Activated CD8-positive, alpha-beta T cell treated with anti-CD3 and anti-CD28 coated beads for 36 hours (primary cell): ENCODE measurements around the gene RAB22A. TPM values are rescaled to one million over a fixed set of nuclear protein-coding genes. Genes with fewer than 3 reads are reported as not detected.

Source experiments
- ATAC-seq: fragments of 200-7000 bp; cut with Tn5 transposase; one replicate; pipeline ENCODE4 v1.10.0; 2021; ENCODE audit warnings: mild to moderate bottlenecking, moderate library complexity
- CTCF ChIA-PET: fragments of 350-600 bp; sonication (Branson Sonifier 250); formaldehyde crosslinking; loops from one replicate; lab custom pipeline; 2021; ENCODE audit warnings: antibody characterized with exemption; lab: Charles Lee
- POLR2A ChIA-PET: fragments of 350-600 bp; sonication (Branson Sonifier 250); formaldehyde crosslinking; loops from one replicate; lab custom pipeline; 2021; ENCODE audit warnings: antibody characterized with exemption; lab: Charles Lee
- DNase-seq: peaks from one replicate; pipeline ENCODE4 v3.0.0-alpha.2; 2020
- H3K27ac Mint-ChIP-seq: one replicate; pipeline ENCODE4 v1.8.0; 2021; ENCODE audit warnings: mild to moderate bottlenecking, mixed read lengths
- H3K27me3 Mint-ChIP-seq: one replicate; pipeline ENCODE4 v1.8.0; 2021; ENCODE audit warnings: mixed read lengths
- H3K36me3 Mint-ChIP-seq: one replicate; pipeline ENCODE4 v1.8.0; 2021; ENCODE audit warnings: low read depth, mixed read lengths
- H3K4me1 Mint-ChIP-seq: one replicate; pipeline ENCODE4 v1.8.0; 2021; ENCODE audit warnings: low read depth, mixed read lengths
- H3K4me3 Mint-ChIP-seq: one replicate; pipeline ENCODE4 v1.8.0; 2021; ENCODE audit warnings: mild to moderate bottlenecking, moderate library complexity, mixed read lengths
- H3K9me3 Mint-ChIP-seq: one replicate; pipeline ENCODE4 v1.8.0; 2021; ENCODE audit warnings: mixed read lengths
- CTCF ChIP-seq: fragments of 200-600 bp; IDR thresholded peaks from one replicate; pipeline ENCODE4 v1.8.0; 2022; ENCODE audit warnings: antibody characterized with exemption, mild to moderate bottlenecking
- intact Hi-C: fragments of 100-400 bp; cut with micrococcal nuclease; formaldehyde crosslinking; loops from one replicate; pipeline ENCODE4 v1.10.0; 2022
- total RNA-seq, 2 experiments: library from RNA; stranded (reverse); gene quantifications; one replicate each; pipeline ENCODE4 v1.2.3, GENCODE V29; 2021

RAB22A gene
- total RNA-seq, 2 experiments from 2014 or later: 8.3 to 9.0 TPM

GRCh38 chr20:58306421-58307261, 2.9 kb upstream of the RAB22A start:
- Mint-ChIP-seq H3K9me3 (no peaks in the 10 kb centered on the region), H3K4me1 (peaks cover 53% of the 10 kb centered on the region), H3K36me3 (peaks cover 19% of the 10 kb centered on the region), H3K27me3 (no peaks in the 10 kb centered on the region), H3K27ac (peak overlapping the region; percentile 93), H3K4me3 (peak overlapping the region; percentile 81)
- ATAC-seq (peak; percentile 70), DNase-seq (peak; percentile 80)
- ChIA-PET CTCF (interaction anchor here (1.2 to 1.9 kb wide), 2 partner anchors 71 to 82 kb away, joined by 5 to 6 read pairs; partner anchors contain the start of gene VAPB), POLR2A (interaction anchor here (0.7 to 3.3 kb wide), 8 partner anchors 8 to 83 kb away, joined by 3 to 14 read pairs (median 4); partner anchors contain the start of gene VAPB)
- intact Hi-C loops: loop anchor here (5.0 kb wide), 3 partner anchors 69 to 346 kb away; partner anchors contain the start of gene STX16
- TF ChIP-seq CTCF: no peak

- peaks cover 58% of the 10 kb centered on the region for H3K4me1 Mint-ChIP-seq
- peaks cover 22% of the 10 kb centered on the region for H3K36me3 Mint-ChIP-seq
- TF ChIP-seq CTCF: no peak
- DNase-seq (no peak), ATAC-seq (peak; percentile 0)
- H3K27ac Mint-ChIP-seq: peak overlapping the region; percentile 93
- ChIA-PET POLR2A (interaction anchor here (0.7 to 3.3 kb wide), 5 partner anchors 8 to 82 kb away, joined by 3 to 14 read pairs (median 6); partner anchors contain the start of gene VAPB), CTCF (interaction anchor here (1.2 to 1.9 kb wide), 2 partner anchors 72 to 82 kb away, joined by 5 to 6 read pairs; partner anchors contain the start of gene VAPB)
- no peaks in the 10 kb centered on the region for H3K9me3 Mint-ChIP-seq
- peak overlapping the region; percentile 81 for H3K4me3 Mint-ChIP-seq
- H3K27me3 Mint-ChIP-seq: no peaks in the 10 kb centered on the region
- intact Hi-C loops: loop anchor here (5.0 kb wide), 3 partner anchors 70 to 345 kb away; partner anchors contain the start of gene STX16
Observed at GRCh38 chr20:58307270-58307669, 2.2 kb upstream of the RAB22A start.

- no peak for TF ChIP-seq CTCF
- H3K27me3 Mint-ChIP-seq: no peaks in the 10 kb centered on the region
- ATAC-seq: no peak
- H3K9me3 Mint-ChIP-seq: no peaks in the 10 kb centered on the region
- no peak for DNase-seq
- H3K4me1 Mint-ChIP-seq: peaks cover 63% of the 10 kb centered on the region
- CTCF ChIA-PET: interaction anchor here (0.7 kb wide), 2 partner anchors 49 to 71 kb away, joined by 3 to 4 read pairs; no protein-coding TSS in a partner anchor
- intact Hi-C loops: loop anchor here (5.0 kb wide), 3 partner anchors 71 to 344 kb away; partner anchors contain the start of gene STX16
- POLR2A ChIA-PET: interaction anchor here (0.6 to 3.3 kb wide), 4 partner anchors 12 to 81 kb away, joined by 3 to 14 read pairs (median 6); partner anchors contain the start of gene VAPB
- H3K27ac Mint-ChIP-seq: peak overlapping the region; percentile 93
- H3K36me3 Mint-ChIP-seq: peaks cover 29% of the 10 kb centered on the region
- peak overlapping the region; percentile 81 for H3K4me3 Mint-ChIP-seq
Observed at GRCh38 chr20:58308290-58308679, 1.2 kb upstream of the RAB22A start.

GRCh38 chr20:58308680-58309527, 611 bp upstream of the RAB22A start:
- intact Hi-C loops: loop anchor here (5.0 kb wide), 3 partner anchors 72 to 343 kb away; partner anchors contain the start of gene STX16
- Mint-ChIP-seq H3K4me3 (peak overlapping the region; percentile 81), H3K27ac (peak overlapping the region; percentile 93), H3K9me3 (no peaks in the 10 kb centered on the region), H3K36me3 (peaks cover 35% of the 10 kb centered on the region), H3K4me1 (peaks cover 64% of the 10 kb centered on the region), H3K27me3 (no peaks in the 10 kb centered on the region)
- peak; percentile 60 for ATAC-seq
- ChIA-PET CTCF (interaction anchor here (0.7 to 1.4 kb wide), 3 partner anchors 48 to 80 kb away, joined by 3 to 4 read pairs (median 3); partner anchors contain the start of gene VAPB), POLR2A (interaction anchor here (0.6 to 3.3 kb wide), 4 partner anchors 12 to 80 kb away, joined by 3 to 14 read pairs (median 8); partner anchors contain the start of gene VAPB)
- no peak for TF ChIP-seq CTCF
- peak; percentile 66 for DNase-seq
